ENCODE measurements around the gene PPP2R1B. TPM values are rescaled to one million over a fixed set of nuclear protein-coding genes. Genes with fewer than 3 reads are reported as not detected.

The PPP2R1B gene
- polyA plus RNA-seq, 1 experiment, result 20.7 TPM

DNA sequence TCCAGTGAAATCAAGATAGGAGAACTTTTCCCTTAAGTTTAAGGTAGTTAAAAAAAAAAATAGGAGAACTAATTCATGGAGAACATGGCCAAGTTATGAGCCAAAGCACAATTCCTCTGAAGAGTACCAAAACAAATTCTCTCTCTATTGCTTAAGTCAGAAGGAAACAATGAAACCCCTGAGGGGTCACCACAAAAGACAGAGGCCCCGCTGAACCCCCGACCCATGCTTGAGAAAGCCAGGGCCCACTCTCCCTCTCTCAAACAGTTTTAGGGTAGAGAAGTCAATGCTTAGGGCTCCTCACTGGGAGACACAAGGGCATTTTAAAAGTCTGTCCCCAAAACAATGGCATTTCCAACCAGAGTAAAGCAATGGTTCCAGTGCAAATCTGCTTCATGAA lies 26.9 kb downstream of the PPP2R1B start:
- H3K27me3 ChIP-seq (ENCODE audit: control insufficient read depth, insufficient read depth, low read length), result no peaks in the 10 kb centered on the region
- no peak for DNase-seq (ENCODE audit: low read depth)
- ChIA-PET CTCF (interaction anchor here (1.4 kb wide), 1 partner anchor 14 kb away, joined by 3 read pairs; no protein-coding TSS in a partner anchor), POLR2A (no interaction called here)
- TF ChIP-seq, protein P1, sequence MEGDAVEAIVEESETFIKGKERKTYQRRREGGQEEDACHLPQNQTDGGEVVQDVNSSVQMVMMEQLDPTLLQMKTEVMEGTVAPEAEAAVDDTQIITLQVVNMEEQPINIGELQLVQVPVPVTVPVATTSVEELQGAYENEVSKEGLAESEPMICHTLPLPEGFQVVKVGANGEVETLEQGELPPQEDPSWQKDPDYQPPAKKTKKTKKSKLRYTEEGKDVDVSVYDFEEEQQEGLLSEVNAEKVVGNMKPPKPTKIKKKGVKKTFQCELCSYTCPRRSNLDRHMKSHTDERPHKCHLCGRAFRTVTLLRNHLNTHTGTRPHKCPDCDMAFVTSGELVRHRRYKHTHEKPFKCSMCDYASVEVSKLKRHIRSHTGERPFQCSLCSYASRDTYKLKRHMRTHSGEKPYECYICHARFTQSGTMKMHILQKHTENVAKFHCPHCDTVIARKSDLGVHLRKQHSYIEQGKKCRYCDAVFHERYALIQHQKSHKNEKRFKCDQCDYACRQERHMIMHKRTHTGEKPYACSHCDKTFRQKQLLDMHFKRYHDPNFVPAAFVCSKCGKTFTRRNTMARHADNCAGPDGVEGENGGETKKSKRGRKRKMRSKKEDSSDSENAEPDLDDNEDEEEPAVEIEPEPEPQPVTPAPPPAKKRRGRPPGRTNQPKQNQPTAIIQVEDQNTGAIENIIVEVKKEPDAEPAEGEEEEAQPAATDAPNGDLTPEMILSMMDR (IDR thresholded peaks at IDR 0.05; ENCODE audit: insufficient read depth, low read depth, low read length), result no peak
- peaks cover 3% of the 10 kb centered on the region for H3K36me3 ChIP-seq (ENCODE audit: control insufficient read depth, insufficient read depth, low read length)
- H3K4me3 ChIP-seq (ENCODE audit: low read depth, low read length), result no peak overlapping the region

- POLR2A ChIA-PET, result no interaction called here
- CTCF ChIA-PET, result interaction anchor here (0.8 to 1.7 kb wide), 4 partner anchors 12 to 298 kb away, joined by 3 to 4 read pairs (median 3); no protein-coding TSS in a partner anchor
- H3K27me3 ChIP-seq (ENCODE audit: control insufficient read depth, insufficient read depth, low read length), result no peaks in the 10 kb centered on the region
- TF ChIP-seq, protein P1 (IDR thresholded peaks at IDR 0.05; ENCODE audit: insufficient read depth, low read depth, low read length), result no peak
- H3K4me3 ChIP-seq (ENCODE audit: low read depth, low read length), result no peak overlapping the region
- H3K36me3 ChIP-seq (ENCODE audit: control insufficient read depth, insufficient read depth, low read length), result peaks cover 3% of the 10 kb centered on the region
- DNase-seq (ENCODE audit: low read depth), result no peak
Observed at GRCh38 chr11:111737444-111738210, 28.6 kb downstream of the PPP2R1B start.

- H3K36me3 ChIP-seq (ENCODE audit: control insufficient read depth, insufficient read depth, low read length), result peaks cover 2% of the 10 kb centered on the region
- no peaks in the 10 kb centered on the region for H3K27me3 ChIP-seq (ENCODE audit: control insufficient read depth, insufficient read depth, low read length)
- no peak overlapping the region for H3K4me3 ChIP-seq (ENCODE audit: low read depth, low read length)
- no peak for DNase-seq (ENCODE audit: low read depth)
- POLR2A ChIA-PET, result no interaction called here
- TF ChIP-seq, protein P1 (IDR thresholded peaks at IDR 0.05; ENCODE audit: insufficient read depth, low read depth, low read length), result no peak
- CTCF ChIA-PET, result interaction anchor here (0.7 to 1.7 kb wide), 3 partner anchors 12 to 139 kb away, joined by 3 to 4 read pairs (median 3); no protein-coding TSS in a partner anchor
Observed at GRCh38 chr11:111736621-111737443, 29.4 kb downstream of the PPP2R1B start.

GRCh38 chr11:111736181-111736590 lies 30.0 kb downstream of the PPP2R1B start:
- Histone ChIP-seq H3K4me3 (ENCODE audit: low read depth, low read length) (no peak overlapping the region), H3K36me3 (ENCODE audit: control insufficient read depth, insufficient read depth, low read length) (peaks cover 1% of the 10 kb centered on the region), H3K27me3 (ENCODE audit: control insufficient read depth, insufficient read depth, low read length) (no peaks in the 10 kb centered on the region)
- POLR2A ChIA-PET, result no interaction called here
- TF ChIP-seq, protein P1 (IDR thresholded peaks at IDR 0.05; ENCODE audit: insufficient read depth, low read depth, low read length), result no peak
- CTCF ChIA-PET, result interaction anchor here (0.7 to 1.7 kb wide), 2 partner anchors 40 to 139 kb away, joined by 3 read pairs; no protein-coding TSS in a partner anchor
- DNase-seq (ENCODE audit: low read depth), result peak; percentile 31

Data from BJ (cell line).